Neural cell (in vitro differentiated cells): ENCODE measurements around the gene FHOD3. TPM values are rescaled to one million over a fixed set of nuclear protein-coding genes. Genes with fewer than 3 reads are reported as not detected.

Experiments
- H2AFZ ChIP-seq: fragments of 200-600, 300-800 bp; sonication (generic), shearing (Covaris generic); 2 replicates; pipeline ENCODE4 v1.6.0; 2014; ENCODE audit warnings: low read depth, mild to moderate bottlenecking, antibody characterized with exemption, low read length, moderate library complexity
- H3F3A ChIP-seq: fragments of 200-600 bp; shearing (Covaris generic); 2 replicates; pipeline ENCODE4 v1.6.1; 2016; ENCODE audit warnings: mild to moderate bottlenecking, moderate library complexity, mixed read lengths, antibody characterized with exemption, low read length; ENCODE audit not compliant: insufficient read depth, poor library complexity, severe bottlenecking
- H3K27ac ChIP-seq: fragments of 200-600, 300-800 bp; sonication (generic), shearing (Covaris generic); 2 replicates; pipeline ENCODE4 v1.5.1; 2014; ENCODE audit warnings: mild to moderate bottlenecking, low read length, moderate library complexity
- H3K27me3 ChIP-seq: fragments of 300-800, 200-600 bp; sonication (generic), shearing (Covaris generic); 2 replicates; pipeline ENCODE4 v1.6.0; 2014; ENCODE audit warnings: mild to moderate bottlenecking, low read depth, low read length, moderate library complexity; ENCODE audit not compliant: insufficient read depth
- H3K36me3 ChIP-seq: fragments of 300-800, 200-600 bp; sonication (generic), shearing (Covaris generic); 2 replicates; pipeline ENCODE4 v1.5.1; 2014; ENCODE audit warnings: mild to moderate bottlenecking, antibody characterized with exemption, low read length, moderate library complexity; ENCODE audit not compliant: insufficient read depth
- H3K4me2 ChIP-seq: fragments of 300-800, 200-600 bp; sonication (generic), shearing (Covaris generic); 2 replicates; pipeline ENCODE4 v1.6.0; 2014; ENCODE audit warnings: mild to moderate bottlenecking, low read length
- H3K4me3 ChIP-seq: fragments of 300-800, 200-600 bp; sonication (generic), shearing (Covaris generic); 2 replicates; pipeline ENCODE4 v1.5.1; 2014; ENCODE audit warnings: mild to moderate bottlenecking, low read length, moderate library complexity
- H3K79me2 ChIP-seq: fragments of 200-600 bp; shearing (Covaris generic); replicated peaks from 2 replicates; pipeline ENCODE4 v1.6.0; 2014; ENCODE audit warnings: mild to moderate bottlenecking, low read length, moderate library complexity; ENCODE audit not compliant: insufficient read depth
- H3K9ac ChIP-seq: fragments of 300-800, 200-600 bp; sonication (generic), shearing (Covaris generic); 2 replicates; pipeline ENCODE4 v1.6.1; 2016; ENCODE audit warnings: mild to moderate bottlenecking, low read length, mixed read lengths
- H3K9me2 ChIP-seq: fragments of 200-600 bp; shearing (Covaris generic); 2 replicates; pipeline ENCODE4 v1.6.1; 2016; ENCODE audit warnings: mild to moderate bottlenecking, low read length, mixed read lengths; ENCODE audit not compliant: insufficient read depth
- H3K9me3 ChIP-seq: fragments of 200-600, 300-800 bp; sonication (generic), shearing (Covaris generic); 2 replicates; pipeline ENCODE4 v1.6.1; 2016; ENCODE audit warnings: mild to moderate bottlenecking, mixed run types, low read length, moderate library complexity, mixed read lengths
- H4K20me1 ChIP-seq: fragments of 200-600 bp; shearing (Covaris generic); 2 replicates; pipeline ENCODE4 v1.6.1; 2016; ENCODE audit warnings: mild to moderate bottlenecking, mixed run types; ENCODE audit not compliant: insufficient read depth
- CTCF ChIP-seq: fragments of 450-650 bp; IDR thresholded peaks from 2 replicates; pipeline ENCODE4 v1.5.1; 2014; ENCODE audit warnings: antibody characterized with exemption, mild to moderate bottlenecking, moderate library complexity; ENCODE audit not compliant: poor library complexity, severe bottlenecking
- EP300 ChIP-seq: fragments of 450-650 bp; conservative IDR thresholded peaks from 2 replicates; pipeline ENCODE4 v1.6.1; 2014; ENCODE audit warnings: antibody characterized with exemption, mild to moderate bottlenecking, moderate library complexity; ENCODE audit not compliant: poor library complexity, severe bottlenecking
- EZH2 ChIP-seq: fragments of 200-600, 300-800 bp; shearing (Covaris generic), sonication (generic); IDR thresholded peaks from 2 replicates; pipeline ENCODE4 v1.6.1; 2014; ENCODE audit warnings: antibody characterized with exemption, low read length, borderline replicate concordance, mild to moderate bottlenecking; ENCODE audit not compliant: insufficient read depth, poor library complexity, severe bottlenecking
- MXI1 ChIP-seq: fragments of 450-650 bp; conservative IDR thresholded peaks from 2 replicates; pipeline ENCODE4 v1.6.1; 2014; ENCODE audit warnings: antibody characterized with exemption, mild to moderate bottlenecking; ENCODE audit not compliant: poor library complexity, severe bottlenecking
- POLR2AphosphoS5 ChIP-seq: IDR thresholded peaks from 2 replicates; pipeline ENCODE4 v1.6.1; 2012
- RAD21 ChIP-seq: fragments of 450-650 bp; conservative IDR thresholded peaks from 2 replicates; pipeline ENCODE4 v1.6.1; 2014; ENCODE audit warnings: antibody characterized with exemption, mild to moderate bottlenecking, moderate library complexity
- REST ChIP-seq: IDR thresholded peaks from 2 replicates; pipeline ENCODE4 v1.6.1; 2012; ENCODE audit warnings: borderline replicate concordance
- SMC3 ChIP-seq: fragments of 450-650 bp; conservative IDR thresholded peaks from 2 replicates; pipeline ENCODE4 v1.6.1; 2014; ENCODE audit warnings: antibody characterized with exemption, mild to moderate bottlenecking, moderate library complexity; ENCODE audit not compliant: poor library complexity
- TAF1 ChIP-seq: IDR thresholded peaks from 2 replicates; pipeline ENCODE4 v1.6.1; 2012; ENCODE audit warnings: low read depth
- polyA plus RNA-seq: library from polyadenylated mRNA; depleted of rRNA; stranded (reverse); fragments of >200 nt; gene quantifications from 2 replicates; pipeline ENCODE4 v1.2.3, GENCODE V29; 2014

FHOD3 gene
- polyA plus RNA-seq, 1 donor from 2014 or later = 19.4 TPM

- Histone ChIP-seq H3K36me3 (no peaks in the 10 kb centered on the region), H4K20me1 (no peaks in the 10 kb centered on the region), H3K27ac (no peak overlapping the region), H3K9ac (no peak overlapping the region), H3K4me2 (no peak overlapping the region), H3K9me2 (no peaks in the 10 kb centered on the region), H3F3A (no peaks in the 10 kb centered on the region), H3K27me3 (no peaks in the 10 kb centered on the region), H3K4me3 (no peak overlapping the region), H2AFZ (no peak overlapping the region), H3K79me2 (peaks cover 14% of the 10 kb centered on the region), H3K9me3 (no peaks in the 10 kb centered on the region)
- TF ChIP-seq TAF1 (no peak), CTCF (no peak), EP300 (no peak), MXI1 (no peak), EZH2 (no peak), REST (no peak), SMC3 (no peak), POLR2AphosphoS5 (no peak), RAD21 (no peak)
These were observed 34.0 kb downstream of the FHOD3 start for GRCh38 chr18:36331521-36331971.

GRCh38 chr18:36333414-36333813 is 35.9 kb downstream of the FHOD3 start:
- no peaks in the 10 kb centered on the region for H3K36me3 ChIP-seq
- H3K9me3 ChIP-seq = no peaks in the 10 kb centered on the region
- H3K79me2 ChIP-seq = peaks cover 4% of the 10 kb centered on the region
- H3K27me3 ChIP-seq = no peaks in the 10 kb centered on the region
- H3K4me2 ChIP-seq = no peak overlapping the region
- H3F3A ChIP-seq = no peaks in the 10 kb centered on the region
- no peak overlapping the region for H3K4me3 ChIP-seq
- no peak overlapping the region for H3K9ac ChIP-seq
- TF ChIP-seq EP300 = no peak
- TF ChIP-seq SMC3 = no peak
- TF ChIP-seq CTCF = no peak
- no peak for TF ChIP-seq TAF1
- no peak for TF ChIP-seq EZH2
- TF ChIP-seq RAD21 = no peak
- no peak for TF ChIP-seq MXI1
- TF ChIP-seq REST = no peak
- TF ChIP-seq POLR2AphosphoS5 = no peak
- H3K9me2 ChIP-seq = no peaks in the 10 kb centered on the region
- H2AFZ ChIP-seq = no peak overlapping the region
- H4K20me1 ChIP-seq = no peaks in the 10 kb centered on the region
- H3K27ac ChIP-seq = no peak overlapping the region
